DND-41 (cell line): ENCODE data around the gene ZNF750.

Experiments used
- ATAC-seq: fragments of 200-7000 bp; cut with Tn5 transposase; 3 replicates; pipeline ENCODE4 v1.9.1; 2021; ENCODE audit warnings: low read depth; ENCODE audit not compliant: insufficient read depth
- DNase-seq: peaks from one replicate; pipeline ENCODE4 v3.0.0-alpha.2; 2020
- H2AFZ ChIP-seq: 2 replicates; pipeline ENCODE4 v1.6.0; 2012; ENCODE audit warnings: low read depth, low read length
- H3K27ac ChIP-seq: 2 replicates; pipeline ENCODE4 v1.5.1; 2012; ENCODE audit warnings: low read length, inconsistent platforms
- H3K27me3 ChIP-seq: fragments of 200-600 bp; sonication (generic); 2 replicates; pipeline ENCODE4 v1.6.0; 2012; ENCODE audit warnings: low read length, mild to moderate bottlenecking, inconsistent platforms; ENCODE audit not compliant: insufficient read depth, poor library complexity
- H3K36me3 ChIP-seq: 2 replicates; pipeline ENCODE4 v1.5.1; 2012; ENCODE audit warnings: low read length, inconsistent platforms; ENCODE audit not compliant: insufficient read depth
- H3K4me1 ChIP-seq: 2 replicates; pipeline ENCODE4 v1.5.1; 2012; ENCODE audit warnings: mild to moderate bottlenecking, low read length; ENCODE audit not compliant: insufficient read depth
- H3K4me2 ChIP-seq: 2 replicates; pipeline ENCODE4 v1.6.0; 2012; ENCODE audit warnings: mild to moderate bottlenecking, moderate library complexity, low read length, inconsistent platforms; ENCODE audit not compliant: insufficient read depth
- H3K4me3 ChIP-seq, 2 experiments: fragments of 200-600 bp in 1 of 2; shearing (Covaris generic) in 1 of 2; 2 replicates each; pipeline ENCODE4 v1.5.1; 2012 to 2016; ENCODE audit warnings: inconsistent platforms in 2 of 2, low read length in 2 of 2, mild to moderate bottlenecking in 2 of 2, low read depth in 1 of 2, moderate library complexity in 1 of 2
- H3K79me2 ChIP-seq: 2 replicates; pipeline ENCODE4 v1.6.0; 2012; ENCODE audit warnings: low read length, inconsistent platforms; ENCODE audit not compliant: insufficient read depth
- H3K9ac ChIP-seq: 2 replicates; pipeline ENCODE4 v1.6.0; 2012; ENCODE audit warnings: low read depth, mild to moderate bottlenecking, inconsistent platforms, low read length, moderate library complexity
- H3K9me3 ChIP-seq: 2 replicates; pipeline ENCODE4 v1.5.1; 2012; ENCODE audit warnings: low read length, moderate library complexity, mild to moderate bottlenecking, inconsistent platforms; ENCODE audit not compliant: insufficient read depth, severe bottlenecking
- H4K20me1 ChIP-seq: 2 replicates; pipeline ENCODE4 v1.6.0; 2012; ENCODE audit warnings: low read length; ENCODE audit not compliant: insufficient read depth
- EZH2 ChIP-seq: IDR thresholded peaks from 3 replicates; pipeline ENCODE4 v1.6.1; 2012; ENCODE audit warnings: borderline replicate concordance, low read depth, mild to moderate bottlenecking, moderate library complexity, low read length, inconsistent platforms; ENCODE audit not compliant: severe bottlenecking
- TF ChIP-seq, protein P1 (sequence below): IDR thresholded peaks from 2 replicates; pipeline ENCODE4 v1.5.1; 2012; ENCODE audit warnings: borderline replicate concordance, low read length, moderate library complexity, mild to moderate bottlenecking; ENCODE audit not compliant: poor library complexity, severe bottlenecking; ENCODE audit errors: extremely low read depth

ZNF750 gene

DNA sequence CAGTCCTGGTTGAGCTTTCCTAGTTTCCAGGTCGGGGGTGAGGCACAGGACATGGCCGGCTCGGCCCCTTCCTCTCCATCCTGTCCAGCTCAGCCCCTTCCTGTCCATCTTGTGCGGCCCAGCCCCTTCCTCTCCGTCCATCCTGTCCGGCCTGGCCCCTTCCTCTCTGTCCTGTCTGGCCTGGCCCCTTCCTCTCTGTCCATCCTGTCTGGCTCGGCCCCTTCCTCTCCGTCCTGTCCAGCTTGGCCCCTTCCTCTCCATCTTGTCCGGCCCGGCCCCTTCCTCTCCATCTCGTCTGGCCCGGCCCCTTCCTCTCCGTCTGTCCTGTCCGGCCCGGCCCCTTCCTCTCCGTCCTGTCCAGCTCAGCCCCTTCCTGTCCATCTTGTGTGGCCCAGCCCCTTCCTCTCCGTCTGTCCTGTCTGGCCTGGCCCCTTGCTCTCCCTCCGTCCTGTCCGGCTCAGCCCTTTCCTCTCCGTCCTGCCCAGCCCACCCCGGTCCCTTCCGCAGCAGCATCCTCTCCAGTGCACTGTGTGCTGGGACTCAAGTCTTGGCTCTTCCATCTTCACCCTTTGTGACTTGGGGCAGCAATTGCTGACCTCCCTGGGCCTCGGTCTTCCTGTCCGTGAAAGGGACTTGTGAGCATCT is 5.5 kb upstream of the ZNF750 start:
- Histone ChIP-seq H3K4me1 (peaks cover 29% of the 10 kb centered on the region), H2AFZ (no peak overlapping the region), H4K20me1 (0 out of 2 replicates have a peak, but pooled peaks cover 3% of the 10 kb centered on the region), H3K4me3 (no peak overlapping the region), H3K27ac (peak overlapping the region; percentile 21; the same call in 1 of the 2 replicates), H3K9ac (no peak overlapping the region), H3K36me3 (peaks cover 18% of the 10 kb centered on the region), H3K79me2 (peaks cover 25% of the 10 kb centered on the region), H3K4me2 (no peak overlapping the region), H3K9me3 (no peaks in the 10 kb centered on the region), H3K27me3 (no peaks in the 10 kb centered on the region)
- ATAC-seq (no peak), DNase-seq (no peak)
- TF ChIP-seq, protein P1, sequence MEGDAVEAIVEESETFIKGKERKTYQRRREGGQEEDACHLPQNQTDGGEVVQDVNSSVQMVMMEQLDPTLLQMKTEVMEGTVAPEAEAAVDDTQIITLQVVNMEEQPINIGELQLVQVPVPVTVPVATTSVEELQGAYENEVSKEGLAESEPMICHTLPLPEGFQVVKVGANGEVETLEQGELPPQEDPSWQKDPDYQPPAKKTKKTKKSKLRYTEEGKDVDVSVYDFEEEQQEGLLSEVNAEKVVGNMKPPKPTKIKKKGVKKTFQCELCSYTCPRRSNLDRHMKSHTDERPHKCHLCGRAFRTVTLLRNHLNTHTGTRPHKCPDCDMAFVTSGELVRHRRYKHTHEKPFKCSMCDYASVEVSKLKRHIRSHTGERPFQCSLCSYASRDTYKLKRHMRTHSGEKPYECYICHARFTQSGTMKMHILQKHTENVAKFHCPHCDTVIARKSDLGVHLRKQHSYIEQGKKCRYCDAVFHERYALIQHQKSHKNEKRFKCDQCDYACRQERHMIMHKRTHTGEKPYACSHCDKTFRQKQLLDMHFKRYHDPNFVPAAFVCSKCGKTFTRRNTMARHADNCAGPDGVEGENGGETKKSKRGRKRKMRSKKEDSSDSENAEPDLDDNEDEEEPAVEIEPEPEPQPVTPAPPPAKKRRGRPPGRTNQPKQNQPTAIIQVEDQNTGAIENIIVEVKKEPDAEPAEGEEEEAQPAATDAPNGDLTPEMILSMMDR, result no peak
- no peak for TF ChIP-seq EZH2

DNA sequence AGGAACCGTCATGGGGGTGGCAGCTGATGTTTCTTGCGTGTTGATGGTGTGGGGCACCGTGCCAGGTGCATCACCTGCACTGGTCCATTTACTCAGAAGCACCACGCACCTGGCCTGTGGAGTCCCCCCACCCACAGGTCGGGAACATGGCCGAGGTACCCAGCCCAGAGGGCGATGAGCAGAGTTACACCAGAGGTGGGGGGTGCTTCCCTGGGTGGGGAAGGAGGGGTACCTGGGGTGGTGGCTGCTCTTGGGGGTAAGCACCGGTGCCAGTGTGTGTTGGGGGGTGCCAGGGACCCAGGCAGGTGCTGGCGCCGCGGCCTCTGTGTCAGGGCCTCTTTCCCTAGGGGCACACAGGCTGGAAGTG is 5.0 kb upstream of the ZNF750 start:
- no peak overlapping the region for H3K4me3 ChIP-seq
- no peak overlapping the region for H3K4me2 ChIP-seq
- H2AFZ ChIP-seq, result no peak overlapping the region
- DNase-seq (no peak), ATAC-seq (no peak)
- H3K4me1 ChIP-seq, result peaks cover 28% of the 10 kb centered on the region
- H3K9ac ChIP-seq, result no peak overlapping the region
- no peaks in the 10 kb centered on the region for H3K9me3 ChIP-seq
- H4K20me1 ChIP-seq, result 0 out of 2 replicates have a peak, but pooled peaks cover 3% of the 10 kb centered on the region
- TF ChIP-seq, protein P1, result no peak
- TF ChIP-seq EZH2, result no peak
- H3K27me3 ChIP-seq, result no peaks in the 10 kb centered on the region
- H3K36me3 ChIP-seq, result peaks cover 23% of the 10 kb centered on the region
- H3K79me2 ChIP-seq, result peaks cover 21% of the 10 kb centered on the region
- H3K27ac ChIP-seq, result no peak overlapping the region

DNA sequence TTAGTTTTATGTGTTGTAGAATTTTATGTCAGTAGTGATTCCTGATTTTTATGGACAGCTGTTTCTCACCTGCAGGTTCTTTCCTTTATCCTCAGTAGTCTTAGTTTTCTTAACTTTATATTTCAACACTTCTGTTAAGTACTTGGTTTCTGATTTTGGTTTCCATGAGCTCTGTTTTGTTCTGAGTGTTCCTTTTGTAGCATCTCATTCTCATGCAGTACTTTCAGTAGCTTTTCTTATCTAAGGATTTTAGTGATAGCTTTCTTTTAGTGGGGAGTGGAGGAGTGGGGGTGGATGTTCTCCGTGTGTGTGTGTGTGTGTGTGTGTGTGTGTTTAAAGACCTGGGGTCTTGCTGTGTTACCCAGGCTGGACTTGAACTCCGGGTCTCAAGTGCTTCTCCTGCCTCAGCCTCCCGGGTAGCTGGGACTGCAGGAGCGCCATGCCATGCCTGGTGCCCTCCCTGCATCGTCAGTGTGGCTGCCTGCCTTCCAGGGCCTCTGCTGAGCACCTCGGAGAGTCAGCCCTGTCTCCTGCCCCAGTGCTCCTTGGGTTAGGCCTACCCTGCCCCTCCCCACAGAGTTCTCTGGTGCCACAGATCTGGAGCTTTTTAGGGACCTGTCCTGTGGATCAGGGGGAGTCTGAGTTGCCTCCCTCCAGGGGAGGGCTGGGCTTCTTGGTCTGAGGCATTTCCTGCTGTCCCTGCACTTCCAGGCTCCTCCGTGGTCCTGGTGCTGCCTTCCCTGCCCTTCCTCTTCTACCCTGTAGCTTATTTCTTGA is 4.3 kb upstream of the ZNF750 start:
- TF ChIP-seq EZH2, result no peak
- TF ChIP-seq, protein P1, result no peak
- H3K9ac ChIP-seq, result no peak overlapping the region
- no peak overlapping the region for H2AFZ ChIP-seq
- H3K4me1 ChIP-seq, result peaks cover 21% of the 10 kb centered on the region
- ATAC-seq (no peak), DNase-seq (no peak)
- no peaks in the 10 kb centered on the region for H3K9me3 ChIP-seq
- H3K27ac ChIP-seq, result peak overlapping the region; percentile 51; the same call in 1 of the 2 replicates
- H3K4me2 ChIP-seq, result no peak overlapping the region
- no peak overlapping the region for H3K4me3 ChIP-seq
- no peaks in the 10 kb centered on the region for H3K27me3 ChIP-seq
- H3K79me2 ChIP-seq, result peaks cover 14% of the 10 kb centered on the region
- peaks cover 19% of the 10 kb centered on the region for H3K36me3 ChIP-seq
- 0 out of 2 replicates have a peak, but pooled peaks cover 3% of the 10 kb centered on the region for H4K20me1 ChIP-seq
